GM13977 (cell line): ENCODE results near the gene EXOC6.

ENCODE experiments used
- DNase-seq: peaks from one replicate; pipeline ENCODE4 v3.0.0; 2012; ENCODE audit warnings: low spot score
- CTCF ChIP-seq: IDR thresholded peaks from 2 replicates; pipeline ENCODE4 v1.5.1; 2012; ENCODE audit warnings: mild to moderate bottlenecking, control low read depth; ENCODE audit not compliant: insufficient read depth; ENCODE audit errors: extremely low read depth, missing control alignments
- in situ Hi-C: fragments of 300-500 bp; cut with MboI; formaldehyde crosslinking; loops from one replicate; pipeline ENCODE4 v1.12.0; 2022; ENCODE audit warnings: low sequenced_read_pairs, low pct_unique_long_range_greater_than_20kb, mixed read lengths, inconsistent platforms; ENCODE audit not compliant: unreplicated experiment

EXOC6 gene

GRCh38 chr10:93032105-93032808, 183.9 kb downstream of the EXOC6 start:
- in situ Hi-C loops: no loop called here
- TF ChIP-seq CTCF: no peak
- no peak for DNase-seq

- no peak for DNase-seq
- no peak for TF ChIP-seq CTCF
- in situ Hi-C loops: no loop called here
Measured at GRCh38 chr10:93032809-93033137, 184.5 kb downstream of the EXOC6 start.

GRCh38 chr10:93034426-93034825, 186.1 kb downstream of the EXOC6 start:
- TF ChIP-seq CTCF: no peak
- in situ Hi-C loops: no loop called here
- no peak for DNase-seq

GRCh38 chr10:93039110-93039509, 190.8 kb downstream of the EXOC6 start:
- TF ChIP-seq CTCF: no peak
- in situ Hi-C loops: no loop called here
- DNase-seq: no peak

- peak; percentile 67 for DNase-seq
- TF ChIP-seq CTCF: peak; percentile 55
- in situ Hi-C loops: no loop called here
Measured at GRCh38 chr10:93039721-93040120, 191.4 kb downstream of the EXOC6 start.

GRCh38 chr10:93054486-93054885, 206.2 kb downstream of the EXOC6 start:
- in situ Hi-C loops: no loop called here
- TF ChIP-seq CTCF: no peak
- DNase-seq: no peak
